ENCODE measurements around the gene HS3ST4. TPM values are rescaled to one million over a fixed set of nuclear protein-coding genes. Genes with fewer than 3 reads are reported as not detected.

HS3ST4 gene
- total and polyA plus RNA-seq, 2 donors (not counting 1 experiment from before 2014, with no cell fraction given), result not detected

GRCh38 chr16:26169473-26169872 is 477.7 kb downstream of the HS3ST4 start:
- H3K27me3 ChIP-seq (replicated peaks in 1 of 4; ENCODE audit: control extremely low read depth in 1 of 4, control insufficient read depth in 3 of 4, insufficient read depth in 4 of 4, low read length in 3 of 4), result no peaks in the 10 kb centered on the region
- TF ChIP-seq CTCF (IDR thresholded peaks at IDR 0.05) (no peak), EZH2 (IDR thresholded peaks at IDR 0.05; ENCODE audit: borderline replicate concordance, insufficient read depth, low read depth, low read length, poor library complexity, severe bottlenecking) (no peak)
- peaks cover 14% of the 10 kb centered on the region for H3K27me3 Mint-ChIP-seq
- ATAC-seq (ENCODE audit: low read depth) (no peak), DNase-seq (no peak)
- H3K4me1 Mint-ChIP-seq, result no peaks in the 10 kb centered on the region
- H3K79me2 ChIP-seq (ENCODE audit: control insufficient read depth, insufficient read depth, low read length), result no peaks in the 10 kb centered on the region
- ChIA-PET CTCF (no interaction called here), POLR2A (no interaction called here)
- H3K9ac ChIP-seq (ENCODE audit: low read length), result no peak overlapping the region
- WGBS (ENCODE audit: insufficient coverage), result no CpG with 5 or more reads among the region's 3 CpGs
- H3K4me2 ChIP-seq (replicated peaks; ENCODE audit: low read depth, low read length, poor library complexity, severe bottlenecking), result no peak overlapping the region
- H3K4me1 ChIP-seq (ENCODE audit: control insufficient read depth in 2 of 2, insufficient read depth in 2 of 2, low read length in 2 of 2), result no peaks in the 10 kb centered on the region
- no peak overlapping the region for H2AFZ ChIP-seq (ENCODE audit: insufficient read depth, low read depth, low read length, poor library complexity, severe bottlenecking)
- intact Hi-C loops (cut with micrococcal nuclease), result no loop called here
- no peaks in the 10 kb centered on the region for H3K9me3 Mint-ChIP-seq (ENCODE audit: insufficient read depth)
- H3K27ac ChIP-seq (ENCODE audit: low read length in 2 of 2), result no peak overlapping the region
- H4K20me1 ChIP-seq (ENCODE audit: control insufficient read depth, insufficient read depth, low read length, poor library complexity, severe bottlenecking), result no peaks in the 10 kb centered on the region
- H3K36me3 ChIP-seq (replicated peaks in 1 of 2; ENCODE audit: control extremely low read depth in 1 of 2, control insufficient read depth in 1 of 2, extremely low read depth in 1 of 2, insufficient read depth in 2 of 2, low read length in 1 of 2), result no peaks in the 10 kb centered on the region
- H3K9me3 ChIP-seq (ENCODE audit: control extremely low read depth in 1 of 3, control insufficient read depth in 2 of 3, insufficient read depth in 1 of 3, low read length in 2 of 3), result peaks cover 0 to 3% (median 0%) of the 10 kb centered on the region in 3 donors
- H3K27ac Mint-ChIP-seq, result no peak overlapping the region
- H3K4me3 Mint-ChIP-seq, result no peak overlapping the region
- no peak overlapping the region for H3K4me3 ChIP-seq (ENCODE audit: control extremely low read depth in 1 of 5, extremely low read depth in 1 of 5, insufficient read depth in 1 of 5, low read depth in 2 of 5, low read length in 4 of 5)

- H3K9ac ChIP-seq (ENCODE audit: low read length), result no peak overlapping the region
- ChIA-PET POLR2A (no interaction called here), CTCF (no interaction called here)
- H4K20me1 ChIP-seq (ENCODE audit: control insufficient read depth, insufficient read depth, low read length, poor library complexity, severe bottlenecking), result no peaks in the 10 kb centered on the region
- TF ChIP-seq CTCF (IDR thresholded peaks at IDR 0.05), result no peak
- no peak for TF ChIP-seq EZH2 (IDR thresholded peaks at IDR 0.05; ENCODE audit: borderline replicate concordance, insufficient read depth, low read depth, low read length, poor library complexity, severe bottlenecking)
- no peak overlapping the region for H3K4me3 Mint-ChIP-seq
- H3K4me1 ChIP-seq (ENCODE audit: control insufficient read depth in 2 of 2, insufficient read depth in 2 of 2, low read length in 2 of 2), result no peaks in the 10 kb centered on the region
- DNase-seq (no peak), ATAC-seq (ENCODE audit: low read depth) (no peak)
- no peak overlapping the region for H2AFZ ChIP-seq (ENCODE audit: insufficient read depth, low read depth, low read length, poor library complexity, severe bottlenecking)
- no peak overlapping the region for H3K27ac ChIP-seq (ENCODE audit: low read length in 2 of 2)
- no peaks in the 10 kb centered on the region for H3K9me3 Mint-ChIP-seq (ENCODE audit: insufficient read depth)
- no peaks in the 10 kb centered on the region for H3K4me1 Mint-ChIP-seq
- H3K27me3 Mint-ChIP-seq, result no peaks in the 10 kb centered on the region
- H3K27ac Mint-ChIP-seq, result no peak overlapping the region
- no CpG with 5 or more reads among the region's 4 CpGs for WGBS (ENCODE audit: insufficient coverage)
- no peaks in the 10 kb centered on the region for H3K27me3 ChIP-seq (replicated peaks in 1 of 4; ENCODE audit: control extremely low read depth in 1 of 4, control insufficient read depth in 3 of 4, insufficient read depth in 4 of 4, low read length in 3 of 4)
- no peaks in the 10 kb centered on the region for H3K36me3 ChIP-seq (replicated peaks in 1 of 2; ENCODE audit: control extremely low read depth in 1 of 2, control insufficient read depth in 1 of 2, extremely low read depth in 1 of 2, insufficient read depth in 2 of 2, low read length in 1 of 2)
- H3K4me2 ChIP-seq (replicated peaks; ENCODE audit: low read depth, low read length, poor library complexity, severe bottlenecking), result no peak overlapping the region
- H3K9me3 ChIP-seq (ENCODE audit: control extremely low read depth in 1 of 3, control insufficient read depth in 2 of 3, insufficient read depth in 1 of 3, low read length in 2 of 3), result no peaks in the 10 kb centered on the region
- H3K79me2 ChIP-seq (ENCODE audit: control insufficient read depth, insufficient read depth, low read length), result no peaks in the 10 kb centered on the region
- intact Hi-C loops (cut with micrococcal nuclease), result no loop called here
- H3K4me3 ChIP-seq (ENCODE audit: control extremely low read depth in 1 of 5, extremely low read depth in 1 of 5, insufficient read depth in 1 of 5, low read depth in 2 of 5, low read length in 4 of 5), result no peak overlapping the region
Observed at GRCh38 chr16:26175944-26176343, 484.2 kb downstream of the HS3ST4 start.

All from B cell (primary cell).